ENCODE data around the gene NOVA2.

The NOVA2 gene

GRCh38 chr19:45999653-46000121 lies 26.0 kb upstream of the NOVA2 start:
- peak; percentile 15 to 47 for DNase-seq

GRCh38 chr19:45998834-45999233 lies 25.2 kb upstream of the NOVA2 start:
- DNase-seq, result no peak

- DNase-seq, result no peak
Measured at GRCh38 chr19:45996933-45997332, 23.3 kb upstream of the NOVA2 start.

GRCh38 chr19:45995715-45996385 lies 22.2 kb upstream of the NOVA2 start:
- DNase-seq, result no peak

- DNase-seq, result peak; percentile 98 to 100
Measured at GRCh38 chr19:45994998-45995714, 21.5 kb upstream of the NOVA2 start, which contains the start of gene CCDC61. Gene CCDC61, plus strand, starts transcription at chr19:45995467. Its CDS starts 7,552 bp downstream, at chr19:46003019.

- no peak for DNase-seq
Measured at GRCh38 chr19:45994456-45994997, 20.9 kb upstream of the NOVA2 start.

- DNase-seq, result no peak
Measured at GRCh38 chr19:45990113-45990728, 16.6 kb upstream of the NOVA2 start.

GRCh38 chr19:45985321-45985720 lies 11.7 kb upstream of the NOVA2 start:
- DNase-seq, result no peak

GRCh38 chr19:45981350-45981749 lies 7.7 kb upstream of the NOVA2 start:
- no peak for DNase-seq

GRCh38 chr19:45978156-45978555 lies 4.5 kb upstream of the NOVA2 start:
- DNase-seq, result no peak

- no peak for DNase-seq
Measured at GRCh38 chr19:45976178-45976577, 2.5 kb upstream of the NOVA2 start.

GRCh38 chr19:45975306-45976070 lies 1.8 kb upstream of the NOVA2 start:
- no peak for DNase-seq

- DNase-seq, result no peak
Measured at GRCh38 chr19:45972947-45973540, 621 bp downstream of the NOVA2 start.

- peak; percentile 20 to 63 for DNase-seq
Measured at GRCh38 chr19:45972081-45972946, 1.4 kb downstream of the NOVA2 start.

- DNase-seq, result no peak
Measured at GRCh38 chr19:45971260-45971902, 2.3 kb downstream of the NOVA2 start.

GRCh38 chr19:45969676-45970075 lies 4.0 kb downstream of the NOVA2 start:
- DNase-seq, result no peak

GRCh38 chr19:45968626-45969025 lies 5.0 kb downstream of the NOVA2 start:
- no peak for DNase-seq

- DNase-seq, result no peak
Measured at GRCh38 chr19:45967246-45967645, 6.4 kb downstream of the NOVA2 start.

GRCh38 chr19:45962021-45962420 lies 11.6 kb downstream of the NOVA2 start:
- no peak for DNase-seq

GRCh38 chr19:45960595-45961235 lies 12.9 kb downstream of the NOVA2 start:
- no peak for DNase-seq

Measured in CD4-positive, alpha-beta T cell treated with Interleukin-4 for 1 hour (primary cell).